Activated CD4-positive, alpha-beta T cell treated with anti-CD3 and anti-CD28 coated beads, Interleukin-2, Interleukin-4, amounts not matched to agents 100 ng/mL and 50 ng/mL, durations not matched to agents 16 hours and 8 hours (primary cell): ENCODE measurements around the gene POLN.
A peak's percentile ranks its signal among the peaks of the same experiment; 100 is the strongest.

Experiments used
- DNase-seq: peaks from one replicate; pipeline ENCODE4 v3.0.0-alpha.2; 2020; ENCODE audit warnings: low spot score

POLN gene

GRCh38 chr4:2059046-2059725 is 182.7 kb downstream of the POLN start, which contains the start of gene NAT8L:
Gene NAT8L (plus strand): TSS chr4:2059327. CDS start chr4:2059512, 185 bp downstream.
- DNase-seq, result no peak

GRCh38 chr4:2058264-2059045 is 183.5 kb downstream of the POLN start:
- no peak for DNase-seq

- DNase-seq, result no peak
Observed at GRCh38 chr4:2057382-2058065, 184.4 kb downstream of the POLN start.

GRCh38 chr4:2054217-2054616 is 187.7 kb downstream of the POLN start:
- DNase-seq, result no peak

- no peak for DNase-seq
Observed at GRCh38 chr4:2051086-2051485, 190.8 kb downstream of the POLN start.

- DNase-seq, result no peak
Observed at GRCh38 chr4:2049811-2050210, 192.1 kb downstream of the POLN start.

GRCh38 chr4:2049381-2049780 is 192.5 kb downstream of the POLN start:
- no peak for DNase-seq

GRCh38 chr4:2048831-2049230 is 193.1 kb downstream of the POLN start:
- DNase-seq, result no peak

- DNase-seq, result no peak
Observed at GRCh38 chr4:2047781-2048581, 193.9 kb downstream of the POLN start.

GRCh38 chr4:2047031-2047660 is 194.8 kb downstream of the POLN start:
- DNase-seq, result no peak

GRCh38 chr4:2046031-2046961 is 195.6 kb downstream of the POLN start:
- DNase-seq, result no peak

- no peak for DNase-seq
Observed at GRCh38 chr4:2045518-2045951, 196.4 kb downstream of the POLN start.

GRCh38 chr4:2044542-2045517 is 197.1 kb downstream of the POLN start:
- no peak for DNase-seq

GRCh38 chr4:2044119-2044485 is 197.8 kb downstream of the POLN start:
- no peak for DNase-seq

GRCh38 chr4:2043396-2044118 is 198.4 kb downstream of the POLN start:
- no peak for DNase-seq

- no peak for DNase-seq
Observed at GRCh38 chr4:2042947-2043395, 198.9 kb downstream of the POLN start.

- peak; percentile 16 for DNase-seq
Observed at GRCh38 chr4:2042204-2042946, 199.5 kb downstream of the POLN start.
